GM12891 (cell line): Measurements from ENCODE around the gene STK25.

ENCODE experiments used
- DNase-seq: peaks from one replicate; pipeline ENCODE4 v3.0.0; 2011; ENCODE audit warnings: low spot score; ENCODE audit not compliant: insufficient read length
- FAIRE-seq: peaks from 2 replicates; lab custom pipeline; 2011; peaks lifted over from hg19 to GRCh38; lab: Jason Lieb, UNC
- PAX5 ChIP-seq: IDR thresholded peaks from 2 replicates; pipeline ENCODE4 v1.6.1; 2011; ENCODE audit warnings: low read length, moderate library complexity, mild to moderate bottlenecking; ENCODE audit not compliant: insufficient read depth, severe bottlenecking
- POLR2A ChIP-seq: IDR thresholded peaks from 2 replicates; pipeline ENCODE4 v1.6.1; 2011; ENCODE audit warnings: low read depth, low read length, control low read depth
- POLR2AphosphoS5 ChIP-seq: IDR thresholded peaks from 2 replicates; pipeline ENCODE4 v1.6.1; 2011; ENCODE audit warnings: low read depth, low read length, control low read depth
- POU2F2 ChIP-seq: IDR thresholded peaks from 2 replicates; pipeline ENCODE4 v1.6.1; 2011; ENCODE audit warnings: low read depth, mild to moderate bottlenecking, control low read depth, low read length, moderate library complexity
- SPI1 ChIP-seq: IDR thresholded peaks from 2 replicates; pipeline ENCODE4 v1.6.1; 2011; ENCODE audit warnings: low read depth, low read length, control low read depth
- TAF1 ChIP-seq: IDR thresholded peaks from 2 replicates; pipeline ENCODE4 v1.6.1; 2011; ENCODE audit warnings: low read depth, low read length, control low read depth

Gene STK25

GRCh38 chr2:241483305-241483704 is 25.1 kb downstream of the STK25 start:
- FAIRE-seq (no peak), DNase-seq (no peak)
- TF ChIP-seq POLR2AphosphoS5 (no peak), PAX5 (no peak), SPI1 (no peak), POU2F2 (no peak), TAF1 (no peak), POLR2A (no peak)

DNA sequence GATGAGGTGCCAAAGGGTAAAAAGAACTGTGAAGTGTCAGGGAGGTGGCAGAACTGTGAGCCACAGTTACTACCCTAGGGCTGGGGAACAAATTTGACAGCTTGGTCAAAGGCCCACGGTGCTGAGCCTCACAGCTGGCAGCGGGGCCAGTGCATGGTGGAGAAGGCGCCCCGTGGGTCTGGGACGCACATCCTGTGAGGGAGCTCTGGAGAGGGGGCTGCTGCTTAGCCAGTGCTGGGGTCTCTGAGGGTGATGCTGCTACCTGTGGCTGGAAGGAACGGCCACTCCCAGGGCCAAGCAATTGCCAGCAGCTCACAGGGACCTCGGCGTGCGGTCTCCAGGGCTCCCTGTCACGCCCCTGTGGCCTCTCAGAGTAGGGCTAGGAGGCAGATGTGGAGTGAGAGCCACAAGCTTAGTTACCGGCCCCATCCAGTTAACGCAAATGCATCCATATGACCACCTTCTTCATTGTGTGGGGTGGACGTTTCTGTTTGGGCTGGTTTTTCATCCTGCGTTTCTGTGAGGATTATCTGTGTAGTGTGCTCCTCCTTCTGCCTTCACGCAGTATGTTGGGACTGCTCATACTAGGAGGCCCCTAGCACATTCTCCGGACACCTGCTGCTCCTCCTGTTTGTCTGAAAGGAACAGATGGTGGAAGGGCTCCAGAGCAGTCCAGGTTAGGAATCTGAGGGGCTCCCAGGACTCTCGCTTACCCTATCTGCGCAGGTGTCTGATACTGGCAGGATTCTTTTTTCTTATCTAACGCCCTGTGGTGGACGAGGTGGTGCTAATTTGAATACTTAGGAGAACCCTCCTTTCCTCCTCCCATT is 26.0 kb downstream of the STK25 start:
- TF ChIP-seq PAX5 (no peak), SPI1 (no peak), TAF1 (no peak), POLR2A (no peak), POLR2AphosphoS5 (no peak), POU2F2 (no peak)
- FAIRE-seq (no peak), DNase-seq (no peak)

DNA sequence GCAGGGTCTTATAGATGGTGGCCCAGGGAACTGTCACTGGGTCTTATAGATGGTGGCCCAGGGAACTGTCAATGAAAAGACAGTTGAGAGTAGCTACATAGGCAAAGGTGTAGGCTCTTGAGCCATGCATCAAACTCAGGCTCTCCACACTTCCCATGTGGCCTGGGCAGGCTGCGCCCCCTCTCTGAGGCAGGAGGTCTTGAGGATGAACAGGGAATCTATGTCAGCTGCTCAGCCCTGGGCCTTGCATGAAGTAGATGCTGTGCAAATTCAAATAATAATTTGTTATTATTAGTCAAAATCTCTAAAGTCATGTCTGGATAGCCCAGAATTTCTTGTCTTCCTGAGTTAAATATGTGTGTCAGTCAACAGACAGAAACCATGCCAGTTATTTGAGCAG is 26.7 kb downstream of the STK25 start:
- no peak for FAIRE-seq
- DNase-seq, result no peak
- TF ChIP-seq SPI1 (no peak), POU2F2 (no peak), TAF1 (no peak), POLR2A (no peak), PAX5 (no peak), POLR2AphosphoS5 (no peak)

DNA sequence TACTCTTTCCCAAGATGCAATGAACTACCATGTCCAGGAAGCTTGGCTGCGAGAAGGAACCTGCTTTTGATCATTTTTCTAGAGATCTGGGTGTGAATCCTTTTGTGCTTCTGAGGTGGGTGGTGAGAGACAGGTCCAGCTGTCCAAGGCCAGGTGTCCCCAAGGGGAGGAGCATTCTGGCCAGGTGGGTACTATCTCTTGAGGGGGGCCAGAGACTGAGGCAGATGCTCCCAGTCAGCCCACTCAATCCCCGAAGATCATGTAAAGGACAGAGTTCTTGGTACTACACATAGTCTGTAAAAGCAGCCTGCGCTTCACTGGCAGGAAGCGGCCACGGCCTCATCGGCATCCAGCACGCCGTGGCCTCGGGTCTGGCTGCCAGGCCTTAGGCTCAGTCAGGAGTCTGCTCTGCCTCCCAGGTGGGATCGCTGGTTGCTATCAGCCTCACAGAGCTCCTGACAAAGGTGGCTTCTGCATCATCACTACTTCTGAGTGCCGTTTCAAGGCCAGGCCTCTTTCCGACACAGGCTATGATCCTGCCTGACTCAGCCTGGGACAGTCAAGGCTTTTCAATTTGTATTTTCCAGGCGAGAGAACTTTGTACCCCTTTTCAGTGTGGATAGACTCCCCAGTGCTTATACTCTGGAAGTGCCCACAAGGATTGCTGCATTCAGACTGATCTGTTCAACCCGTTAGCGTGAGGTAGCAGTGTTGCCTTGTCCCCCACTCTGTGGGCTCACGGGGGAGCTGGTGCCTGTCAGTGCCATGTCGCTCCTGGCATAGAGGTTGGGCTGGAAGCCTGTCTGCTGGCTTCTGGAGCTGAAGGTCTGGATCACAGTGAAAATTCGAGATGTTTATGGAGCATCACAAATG is 29.1 kb downstream of the STK25 start:
- no peak for TF ChIP-seq SPI1
- no peak for TF ChIP-seq PAX5
- TF ChIP-seq POLR2AphosphoS5, result no peak
- no peak for TF ChIP-seq TAF1
- TF ChIP-seq POU2F2, result no peak
- FAIRE-seq, result no peak
- no peak for DNase-seq

- no peak for DNase-seq
- FAIRE-seq, result no peak
Observed at GRCh38 chr2:241478166-241478565, 30.2 kb downstream of the STK25 start.

DNA sequence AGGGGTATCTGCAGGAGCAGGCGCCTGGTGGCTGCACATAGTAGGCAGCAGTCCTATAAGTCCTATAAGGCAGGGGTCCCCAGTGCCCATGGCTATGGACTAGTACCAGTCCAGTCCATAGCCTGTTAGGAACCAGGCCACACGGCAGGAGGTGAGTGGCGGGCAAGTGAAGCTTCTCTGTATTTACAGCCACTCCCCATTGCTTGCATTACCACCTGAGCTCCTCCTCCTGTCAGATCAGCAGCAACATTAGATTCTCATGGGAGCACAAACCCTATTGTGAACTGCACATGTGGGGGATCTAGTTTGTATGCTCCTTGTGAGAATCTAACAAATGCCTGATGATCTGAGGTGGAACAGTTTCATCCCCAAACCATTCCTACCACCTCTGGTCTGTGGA is 33.1 kb downstream of the STK25 start:
- DNase-seq, result no peak
- FAIRE-seq, result no peak
- TF ChIP-seq SPI1 (no peak), POLR2AphosphoS5 (no peak), POU2F2 (no peak), PAX5 (no peak), POLR2A (no peak), TAF1 (no peak)

More at GRCh38 chr2:241478166-241478565, 30.2 kb downstream of the STK25 start:
- no peak for TF ChIP-seq POLR2AphosphoS5

GRCh38 chr2:241473399-241473798 is 35.0 kb downstream of the STK25 start:
- FAIRE-seq, result no peak
- TF ChIP-seq POLR2AphosphoS5, result no peak
- TF ChIP-seq SPI1, result no peak
- TF ChIP-seq POLR2A, result no peak
- no peak for TF ChIP-seq PAX5
- TF ChIP-seq TAF1, result no peak
- no peak for TF ChIP-seq POU2F2

GRCh38 chr2:241469746-241470145 is 38.6 kb downstream of the STK25 start:
- no peak for DNase-seq
- no peak for TF ChIP-seq PAX5
- TF ChIP-seq POLR2AphosphoS5, result no peak
- TF ChIP-seq POLR2A, result no peak
- no peak for TF ChIP-seq POU2F2
- no peak for FAIRE-seq

More at GRCh38 chr2:241473399-241473798, 35.0 kb downstream of the STK25 start:
- DNase-seq, result no peak

DNA sequence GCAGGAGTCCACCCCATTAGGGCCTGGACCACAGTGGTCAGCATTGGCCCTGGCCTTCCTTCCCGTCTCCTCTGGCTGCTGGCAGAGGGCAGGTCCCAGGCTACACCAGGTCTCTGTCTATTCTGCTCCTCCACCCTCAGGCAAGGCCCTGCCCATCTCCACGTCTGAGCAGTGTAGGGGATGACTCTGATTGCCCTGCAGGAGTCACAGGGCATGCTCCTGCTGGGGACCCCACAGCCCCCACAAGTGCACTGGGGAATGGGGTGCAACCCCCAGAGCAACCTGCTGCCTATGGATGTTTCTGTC is 40.0 kb downstream of the STK25 start:
- FAIRE-seq (no peak), DNase-seq (no peak)
- TF ChIP-seq POLR2AphosphoS5, result no peak
- TF ChIP-seq POU2F2, result no peak
- no peak for TF ChIP-seq PAX5
- no peak for TF ChIP-seq POLR2A
- TF ChIP-seq SPI1, result no peak
